GM23248 (cell line): ENCODE results near the gene FPGS. TPM values are rescaled to one million over a fixed set of nuclear protein-coding genes. Genes with fewer than 3 reads are reported as not detected.
"Not testable (repeated sequence)": the region's sequence is repeated elsewhere in the genome, so short reads cannot be mapped to it uniquely, and the experiment has no call there.

Source experiments
- DNase-seq: peaks from one replicate; pipeline ENCODE4 v3.0.0-alpha.2; 2015
- H2AFZ ChIP-seq: fragments of 200-600 bp; sonication (generic); 2 replicates; pipeline ENCODE4 v1.6.1; 2016; ENCODE audit warnings: antibody characterized with exemption
- H3F3A ChIP-seq: fragments of 200-600 bp; sonication (generic); 2 replicates; pipeline ENCODE4 v1.6.1; 2016; ENCODE audit warnings: mild to moderate bottlenecking, antibody characterized with exemption, mixed run types; ENCODE audit not compliant: insufficient read depth
- H3K27ac ChIP-seq: fragments of 200-600 bp; sonication (generic); 2 replicates; pipeline ENCODE4 v1.5.1; 2016; ENCODE audit warnings: mild to moderate bottlenecking
- H3K27me3 ChIP-seq: fragments of 200-600 bp; sonication (generic); replicated peaks from 2 replicates; pipeline ENCODE4 v1.6.1; 2016; ENCODE audit warnings: mild to moderate bottlenecking; ENCODE audit not compliant: insufficient read depth
- H3K36me3 ChIP-seq: fragments of 200-600 bp; sonication (generic); 2 replicates; pipeline ENCODE4 v1.6.1; 2016; ENCODE audit warnings: low read depth, mild to moderate bottlenecking
- H3K4me1 ChIP-seq: fragments of 200-600 bp; sonication (generic); 2 replicates; pipeline ENCODE4 v1.6.1; 2016; ENCODE audit warnings: mild to moderate bottlenecking; ENCODE audit not compliant: insufficient read depth
- H3K4me2 ChIP-seq: fragments of 200-600 bp; sonication (generic); one replicate; pipeline ENCODE4 v1.6.1; 2016; ENCODE audit warnings: mild to moderate bottlenecking; ENCODE audit not compliant: unreplicated experiment
- H3K4me3 ChIP-seq: fragments of 200-600 bp; sonication (generic); 2 replicates; pipeline ENCODE4 v1.5.1; 2016; ENCODE audit warnings: mild to moderate bottlenecking
- H3K79me2 ChIP-seq: fragments of 200-600 bp; sonication (generic); 2 replicates; pipeline ENCODE4 v1.6.1; 2016; ENCODE audit warnings: mild to moderate bottlenecking; ENCODE audit not compliant: insufficient read depth
- H3K9ac ChIP-seq: fragments of 200-600 bp; sonication (generic); 2 replicates; pipeline ENCODE4 v1.6.1; 2016; ENCODE audit warnings: mild to moderate bottlenecking
- H3K9me2 ChIP-seq: fragments of 200-600 bp; sonication (generic); 2 replicates; pipeline ENCODE4 v1.6.1; 2016; ENCODE audit warnings: mixed run types, mild to moderate bottlenecking, moderate library complexity; ENCODE audit not compliant: insufficient read depth
- H3K9me3 ChIP-seq: fragments of 200-600 bp; sonication (generic); one replicate; pipeline ENCODE4 v1.6.1; 2017; ENCODE audit warnings: low read depth
- H4K20me1 ChIP-seq: fragments of 200-600 bp; sonication (generic); 2 replicates; pipeline ENCODE4 v1.6.0; 2016; ENCODE audit not compliant: insufficient read depth
- EZH2 ChIP-seq: fragments of 200-600 bp; sonication (generic); IDR thresholded peaks from 2 replicates; pipeline ENCODE4 v1.6.1; 2018; ENCODE audit warnings: antibody characterized with exemption, mild to moderate bottlenecking; ENCODE audit not compliant: insufficient read depth, poor library complexity, severe bottlenecking
- EZH2phosphoT487 ChIP-seq: fragments of 200-600 bp; sonication (generic); IDR thresholded peaks from 2 replicates; pipeline ENCODE4 v1.6.1; 2018; ENCODE audit warnings: antibody characterized with exemption, moderate library complexity, mild to moderate bottlenecking, low read depth; ENCODE audit not compliant: insufficient read depth
- WGBS, 2 experiments: methylation state at CpG; one replicate each; pipeline ENCODE4 v1.1.6; 2015 to 2017; ENCODE audit warnings: low lambda C conversion rate in 2 of 2, low coverage in 1 of 2; ENCODE audit errors: missing lambda C conversion rate in 2 of 2; 5-methylcytosine and 5-hydroxymethylcytosine counted together
- in situ Hi-C: fragments of 300-500 bp; cut with MboI; formaldehyde crosslinking; loops from 2 replicates; pipeline ENCODE4 v1.15.0; 2020
- polyA plus RNA-seq: library from polyadenylated mRNA; unstranded; fragments of >200 nt; fragmentation: Nextera tagmentation; extraction: Ambion mirVana; gene quantifications from 2 replicates; pipeline ENCODE4 v1.2.1, GENCODE V29; 2016
- total RNA-seq: library from RNA; depleted of rRNA; stranded (reverse); fragments of >200 nt; shearing (Covaris generic); gene quantifications from 2 replicates; pipeline ENCODE4 v1.2.3, GENCODE V29; 2014

Gene FPGS
- total and polyA plus RNA-seq, 2 experiments from 2014 or later: 60.2 to 80.4 TPM

GRCh38 chr9:127780126-127780885 is 22.4 kb upstream of the FPGS start:
- no peaks in the 10 kb centered on the region for H3K9me2 ChIP-seq
- H3K4me1 ChIP-seq: no peaks in the 10 kb centered on the region
- DNase-seq: no peak
- H3K4me3 ChIP-seq: no peak overlapping the region
- no peaks in the 10 kb centered on the region for H3K9me3 ChIP-seq
- H3K27me3 ChIP-seq: no peaks in the 10 kb centered on the region
- H3K27ac ChIP-seq: no peak overlapping the region
- H3K79me2 ChIP-seq: no peaks in the 10 kb centered on the region
- H2AFZ ChIP-seq: no peak overlapping the region
- H3F3A ChIP-seq: no peaks in the 10 kb centered on the region
- H3K36me3 ChIP-seq: no peaks in the 10 kb centered on the region
- in situ Hi-C loops: no loop called here
- H3K9ac ChIP-seq: no peak overlapping the region
- H4K20me1 ChIP-seq: no peaks in the 10 kb centered on the region
- no peak for TF ChIP-seq EZH2phosphoT487
- no peak for TF ChIP-seq EZH2
- H3K4me2 ChIP-seq: no peak overlapping the region
- 80 to 82% methylated on average over 20 of the region's 20 CpGs for WGBS, 2 experiments

GRCh38 chr9:127780909-127781308 is 21.8 kb upstream of the FPGS start:
- H3K27ac ChIP-seq, H3K4me3 ChIP-seq, H3F3A ChIP-seq, H3K4me1 ChIP-seq, in situ Hi-C loops, H3K79me2 ChIP-seq, H3K9me2 ChIP-seq, H3K9ac ChIP-seq, DNase-seq, H3K4me2 ChIP-seq, H3K27me3 ChIP-seq, H3K36me3 ChIP-seq, H2AFZ ChIP-seq, H3K9me3 ChIP-seq, H4K20me1 ChIP-seq: not testable (repeated sequence)
- WGBS, 2 experiments: 92 to 93% methylated on average over 8 to 9 of the region's 9 CpGs

GRCh38 chr9:127781806-127782205 is 20.9 kb upstream of the FPGS start:
- H2AFZ ChIP-seq: no peak overlapping the region
- no peak overlapping the region for H3K4me2 ChIP-seq
- no peaks in the 10 kb centered on the region for H3K27me3 ChIP-seq
- in situ Hi-C loops: no loop called here
- 88 to 91% methylated on average over 4 of the region's 4 CpGs for WGBS, 2 experiments
- H3K79me2 ChIP-seq: peaks cover 9% of the 10 kb centered on the region
- no peak overlapping the region for H3K4me3 ChIP-seq
- no peaks in the 10 kb centered on the region for H3K36me3 ChIP-seq
- H3K27ac ChIP-seq: no peak overlapping the region
- H3K9ac ChIP-seq: no peak overlapping the region
- DNase-seq: no peak
- TF ChIP-seq EZH2 (no peak), EZH2phosphoT487 (no peak)
- H3K9me2 ChIP-seq: no peaks in the 10 kb centered on the region
- H3K9me3 ChIP-seq: no peaks in the 10 kb centered on the region
- no peaks in the 10 kb centered on the region for H4K20me1 ChIP-seq
- no peaks in the 10 kb centered on the region for H3K4me1 ChIP-seq
- peaks cover 3% of the 10 kb centered on the region; the same call in 1 of the 2 replicates for H3F3A ChIP-seq

GRCh38 chr9:127783111-127784008 is 19.3 kb upstream of the FPGS start:
- TF ChIP-seq EZH2 (no peak), EZH2phosphoT487 (no peak)
- Histone ChIP-seq H4K20me1 (peaks cover 7% of the 10 kb centered on the region; the same call in 1 of the 2 replicates), H3K9me3 (no peaks in the 10 kb centered on the region), H3F3A (peaks cover 12% of the 10 kb centered on the region; the same call in 1 of the 2 replicates), H3K27me3 (no peaks in the 10 kb centered on the region), H3K4me2 (no peak overlapping the region), H2AFZ (no peak overlapping the region), H3K4me3 (no peak overlapping the region), H3K9ac (no peak overlapping the region), H3K36me3 (peaks cover 12% of the 10 kb centered on the region), H3K79me2 (peaks cover 25% of the 10 kb centered on the region), H3K4me1 (peaks cover 6% of the 10 kb centered on the region; the same call in 1 of the 2 replicates), H3K9me2 (no peaks in the 10 kb centered on the region), H3K27ac (no peak overlapping the region)
- 86 to 88% methylated on average over 20 of the region's 20 CpGs for WGBS, 2 experiments
- in situ Hi-C loops: no loop called here
- no peak for DNase-seq
